Fibroblast of lung (primary cell): ENCODE data around the gene PFDN1. TPM values are rescaled to one million over a fixed set of nuclear protein-coding genes. Genes with fewer than 3 reads are reported as not detected.

Experiments
- DNase-seq, 2 donors: peaks; one replicate each; pipeline versions ENCODE4 v3.0.0 to v3.0.0-alpha.2; 2010; ENCODE audit warnings: low read depth in 2 of 2
- H2AFZ ChIP-seq: 2 replicates; pipeline ENCODE4 v1.5.1; 2012; ENCODE audit warnings: low read length, control low read depth, inconsistent platforms
- H3K27ac ChIP-seq: 2 replicates; pipeline ENCODE4 v1.5.1; 2011; ENCODE audit warnings: low read length, control low read depth; ENCODE audit not compliant: insufficient read depth
- H3K27me3 ChIP-seq: 2 replicates; pipeline ENCODE4 v1.5.1; 2011; ENCODE audit warnings: mild to moderate bottlenecking, low read length; ENCODE audit not compliant: control insufficient read depth, insufficient read depth
- H3K36me3 ChIP-seq: 2 replicates; pipeline ENCODE4 v1.5.1; 2011; ENCODE audit warnings: low read length; ENCODE audit not compliant: control insufficient read depth, insufficient read depth
- H3K4me1 ChIP-seq: 2 replicates; pipeline ENCODE4 v1.5.1; 2011; ENCODE audit warnings: low read length; ENCODE audit not compliant: control insufficient read depth, insufficient read depth; ENCODE audit errors: extremely low read depth
- H3K4me2 ChIP-seq: 2 replicates; pipeline ENCODE4 v1.5.1; 2011; ENCODE audit warnings: low read length, control low read depth; ENCODE audit not compliant: insufficient read depth; ENCODE audit errors: extremely low read depth
- H3K4me3 ChIP-seq, 4 experiments: fragments of 200-600 bp in 1 of 4; sonication (generic) in 1 of 4; replicated peaks in 1 of 4; 2 replicates each; pipeline ENCODE4 v1.5.1; 2011 to 2016; ENCODE audit warnings: low read length in 4 of 4, low read depth in 3 of 4, mild to moderate bottlenecking in 3 of 4, control low read depth in 2 of 4, inconsistent platforms in 1 of 4, mixed read lengths in 1 of 4; ENCODE audit not compliant: insufficient read depth in 1 of 4; ENCODE audit errors: control extremely low read depth in 1 of 4
- H3K79me2 ChIP-seq: 2 replicates; pipeline ENCODE4 v1.5.1; 2012; ENCODE audit warnings: mild to moderate bottlenecking, low read length, inconsistent platforms; ENCODE audit not compliant: control insufficient read depth, insufficient read depth
- H3K9ac ChIP-seq: 2 replicates; pipeline ENCODE4 v1.5.1; 2011; ENCODE audit warnings: mild to moderate bottlenecking, low read length, control low read depth; ENCODE audit not compliant: insufficient read depth
- H3K9me3 ChIP-seq: 2 replicates; pipeline ENCODE4 v1.5.1; 2012; ENCODE audit warnings: low read depth, low read length; ENCODE audit not compliant: control insufficient read depth, insufficient read depth
- H4K20me1 ChIP-seq: 2 replicates; pipeline ENCODE4 v1.5.1; 2011; ENCODE audit warnings: low read length; ENCODE audit not compliant: control insufficient read depth, insufficient read depth; ENCODE audit errors: extremely low read depth
- CTCF ChIP-seq, 2 donors: IDR thresholded peaks in 1 of 2; conservative IDR thresholded peaks in 1 of 2; 1 replicate in 1 of 2; 2 replicates in 1 of 2; pipeline ENCODE4 v1.5.1; 2011 to 2012; ENCODE audit warnings: low read length in 2 of 2, control low read depth in 1 of 2, inconsistent platforms in 1 of 2, low read depth in 1 of 2, mild to moderate bottlenecking in 1 of 2
- EZH2 ChIP-seq: IDR thresholded peaks from 2 replicates; pipeline ENCODE4 v1.5.1; 2012; ENCODE audit warnings: low read length, control low read depth, mild to moderate bottlenecking; ENCODE audit errors: missing control alignments
- polyA plus RNA-seq, 2 donors: library from polyadenylated mRNA; depleted of rRNA in 1 of 2; stranded (reverse) in 1 of 2; unstranded in 1 of 2; fragments of >200 nt; gene quantifications; 2 replicates each; pipeline ENCODE4 v1.2.1, GENCODE V29; 2011 to 2012; ENCODE audit warnings: missing spikeins in 1 of 2
- total RNA-seq: library from RNA; depleted of rRNA; stranded (reverse); fragments of >200 nt; gene quantifications from 2 replicates; pipeline ENCODE4 v1.2.1, GENCODE V29; 2014

PFDN1 gene
- total and polyA plus RNA-seq, 2 donors (not counting 1 experiment from before 2014, with no cell fraction given), result 35.5 to 140 TPM

GRCh38 chr5:140319833-140320232, 16.9 kb upstream of the PFDN1 start:
- Histone ChIP-seq H3K4me3 (no peak overlapping the region), H3K9me3 (no peaks in the 10 kb centered on the region), H4K20me1 (no peaks in the 10 kb centered on the region), H3K79me2 (no peaks in the 10 kb centered on the region), H2AFZ (no peak overlapping the region), H3K9ac (no peak overlapping the region), H3K4me1 (peaks cover 23% of the 10 kb centered on the region), H3K36me3 (no peaks in the 10 kb centered on the region), H3K27ac (no peak overlapping the region), H3K27me3 (no peaks in the 10 kb centered on the region), H3K4me2 (no peak overlapping the region)
- TF ChIP-seq CTCF (conservative IDR thresholded peaks at IDR 0.05 in 1 of 2, IDR thresholded peaks at IDR 0.05 in 1 of 2; ENCODE audit: low read depth in 1 of 2, low read length in 2 of 2), result no peak
- TF ChIP-seq EZH2, result no peak
- no peak for DNase-seq

GRCh38 chr5:140318792-140319191, 15.9 kb upstream of the PFDN1 start:
- Histone ChIP-seq H2AFZ (no peak overlapping the region), H3K4me2 (no peak overlapping the region), H3K9ac (no peak overlapping the region), H3K27me3 (no peaks in the 10 kb centered on the region), H3K27ac (no peak overlapping the region), H3K36me3 (no peaks in the 10 kb centered on the region), H4K20me1 (no peaks in the 10 kb centered on the region), H3K4me1 (peaks cover 16% of the 10 kb centered on the region), H3K79me2 (no peaks in the 10 kb centered on the region), H3K4me3 (no peak overlapping the region), H3K9me3 (no peaks in the 10 kb centered on the region)
- no peak for TF ChIP-seq EZH2
- no peak for TF ChIP-seq CTCF (conservative IDR thresholded peaks at IDR 0.05 in 1 of 2, IDR thresholded peaks at IDR 0.05 in 1 of 2; ENCODE audit: low read depth in 1 of 2, low read length in 2 of 2)
- DNase-seq, result no peak

- Histone ChIP-seq H2AFZ (no peak overlapping the region), H3K36me3 (no peaks in the 10 kb centered on the region), H3K27me3 (no peaks in the 10 kb centered on the region), H3K4me1 (peaks cover 7% of the 10 kb centered on the region), H3K9me3 (no peaks in the 10 kb centered on the region), H3K27ac (no peak overlapping the region), H3K79me2 (no peaks in the 10 kb centered on the region), H3K4me2 (no peak overlapping the region), H3K9ac (no peak overlapping the region), H4K20me1 (no peaks in the 10 kb centered on the region), H3K4me3 (no peak overlapping the region)
- peak in 1 of 2 donors; percentile 87 for DNase-seq
- TF ChIP-seq EZH2 (no peak), CTCF (conservative IDR thresholded peaks at IDR 0.05 in 1 of 2, IDR thresholded peaks at IDR 0.05 in 1 of 2; ENCODE audit: low read depth in 1 of 2, low read length in 2 of 2) (no peak)
These were observed 15.0 kb upstream of the PFDN1 start for GRCh38 chr5:140317859-140318258.
